Mesenchymal stem cell (in vitro differentiated cells and primary cell): Measurements from ENCODE around the gene PARD3.
A peak's percentile ranks its signal among the peaks of the same experiment; 100 is the strongest.

Source experiments
- DNase-seq: peaks from one replicate; pipeline ENCODE4 v3.0.0-alpha.2; 2013
- H2AFZ ChIP-seq: one replicate; pipeline ENCODE4 v1.6.1; 2013; ENCODE audit warnings: low read depth, mild to moderate bottlenecking, control low read depth, inconsistent platforms, low read length, moderate library complexity
- H2AK5ac ChIP-seq: 2 replicates; pipeline ENCODE4 v1.6.1; 2013; ENCODE audit warnings: low read length, moderate library complexity, mild to moderate bottlenecking, inconsistent platforms; ENCODE audit not compliant: severe bottlenecking
- H2BK120ac ChIP-seq: one replicate; pipeline ENCODE4 v1.6.1; 2013; ENCODE audit warnings: low read depth, mild to moderate bottlenecking, inconsistent platforms, low read length, moderate library complexity
- H2BK12ac ChIP-seq, 2 experiments: one replicate each; pipeline ENCODE4 v1.6.1; 2013; ENCODE audit warnings: inconsistent platforms in 2 of 2, low read length in 2 of 2, mild to moderate bottlenecking in 2 of 2, moderate library complexity in 2 of 2, control low read depth in 1 of 2
- H2BK15ac ChIP-seq: one replicate; pipeline ENCODE4 v1.6.1; 2013; ENCODE audit warnings: mild to moderate bottlenecking, low read depth, inconsistent platforms; ENCODE audit not compliant: poor library complexity, severe bottlenecking
- H2BK5ac ChIP-seq: 2 replicates; pipeline ENCODE4 v1.6.1; 2013; ENCODE audit warnings: low read depth, mild to moderate bottlenecking, low read length, control low read depth, inconsistent platforms; ENCODE audit not compliant: poor library complexity, severe bottlenecking
- H3K14ac ChIP-seq, 2 experiments: one replicate each; pipeline ENCODE4 v1.6.1; 2013; ENCODE audit warnings: inconsistent platforms in 2 of 2, low read length in 2 of 2, control low read depth in 1 of 2, mild to moderate bottlenecking in 1 of 2, moderate library complexity in 1 of 2
- H3K18ac ChIP-seq, 2 experiments: one replicate each; pipeline ENCODE4 v1.6.1; 2013; ENCODE audit warnings: inconsistent platforms in 2 of 2, low read length in 2 of 2, control low read depth in 1 of 2, low read depth in 1 of 2, mild to moderate bottlenecking in 1 of 2
- H3K23ac ChIP-seq, 2 experiments: one replicate each; pipeline ENCODE4 v1.6.1; 2013; ENCODE audit warnings: inconsistent platforms in 2 of 2, low read length in 2 of 2, mild to moderate bottlenecking in 2 of 2, moderate library complexity in 2 of 2, control low read depth in 1 of 2
- H3K27ac ChIP-seq: 2 replicates; pipeline ENCODE4 v1.5.1; 2013; ENCODE audit warnings: mild to moderate bottlenecking, moderate library complexity, low read length, control low read depth, inconsistent platforms; ENCODE audit not compliant: poor library complexity, severe bottlenecking
- H3K27me3 ChIP-seq, 2 experiments: 2 replicates each; pipeline versions ENCODE4 v1.6.1 to v1.7.0; 2013; ENCODE audit warnings: low read length in 2 of 2, mild to moderate bottlenecking in 2 of 2, moderate library complexity in 2 of 2, control low read depth in 1 of 2, inconsistent platforms in 1 of 2; ENCODE audit not compliant: control insufficient read depth in 1 of 2, insufficient read depth in 1 of 2
- H3K36me3 ChIP-seq, 2 experiments: 2 replicates each; pipeline versions ENCODE4 v1.6.1 to v1.7.0; 2013; ENCODE audit warnings: low read length in 2 of 2, control low read depth in 1 of 2, inconsistent platforms in 1 of 2, low read depth in 1 of 2, mild to moderate bottlenecking in 1 of 2; ENCODE audit not compliant: insufficient read depth in 2 of 2, control insufficient read depth in 1 of 2
- H3K4ac ChIP-seq, 2 experiments: one replicate each; pipeline ENCODE4 v1.6.1; 2013; ENCODE audit warnings: inconsistent platforms in 2 of 2, low read length in 2 of 2, mild to moderate bottlenecking in 2 of 2, moderate library complexity in 2 of 2, control low read depth in 1 of 2, low read depth in 1 of 2
- H3K4me1 ChIP-seq: 2 replicates; pipeline ENCODE4 v1.6.1; 2013; ENCODE audit warnings: low read depth, low read length, control low read depth; ENCODE audit not compliant: control insufficient read depth, insufficient read depth
- H3K4me2 ChIP-seq: 2 replicates; pipeline ENCODE4 v1.6.1; 2013; ENCODE audit warnings: low read length, mild to moderate bottlenecking, inconsistent platforms; ENCODE audit not compliant: poor library complexity, severe bottlenecking
- H3K4me3 ChIP-seq, 2 experiments: 2 replicates each; pipeline versions ENCODE4 v1.5.1 to v1.7.0; 2013; ENCODE audit warnings: low read length in 2 of 2, mild to moderate bottlenecking in 2 of 2, control low read depth in 1 of 2, low read depth in 1 of 2; ENCODE audit not compliant: insufficient read depth in 1 of 2
- H3K79me1 ChIP-seq: replicated peaks from 2 replicates; pipeline ENCODE4 v1.6.1; 2013; ENCODE audit warnings: mild to moderate bottlenecking, control low read depth, low read length, inconsistent platforms; ENCODE audit not compliant: poor library complexity, severe bottlenecking
- H3K9ac ChIP-seq: 2 replicates; pipeline ENCODE4 v1.7.0; 2013; ENCODE audit warnings: mild to moderate bottlenecking, low read length, moderate library complexity
- H3K9me3 ChIP-seq: 2 replicates; pipeline ENCODE4 v1.7.0; 2013; ENCODE audit warnings: mild to moderate bottlenecking, low read length; ENCODE audit not compliant: control insufficient read depth
- H4K8ac ChIP-seq: one replicate; pipeline ENCODE4 v1.6.1; 2013; ENCODE audit warnings: inconsistent platforms, mild to moderate bottlenecking, low read length, moderate library complexity
- H4K91ac ChIP-seq: one replicate; pipeline ENCODE4 v1.6.1; 2013; ENCODE audit warnings: mild to moderate bottlenecking, low read length, inconsistent platforms
- WGBS: methylation state at CpG from one replicate; pipeline ENCODE4 v1.1.7; 2013; ENCODE audit warnings: mixed read lengths; 5-methylcytosine and 5-hydroxymethylcytosine counted together

PARD3 gene

DNA sequence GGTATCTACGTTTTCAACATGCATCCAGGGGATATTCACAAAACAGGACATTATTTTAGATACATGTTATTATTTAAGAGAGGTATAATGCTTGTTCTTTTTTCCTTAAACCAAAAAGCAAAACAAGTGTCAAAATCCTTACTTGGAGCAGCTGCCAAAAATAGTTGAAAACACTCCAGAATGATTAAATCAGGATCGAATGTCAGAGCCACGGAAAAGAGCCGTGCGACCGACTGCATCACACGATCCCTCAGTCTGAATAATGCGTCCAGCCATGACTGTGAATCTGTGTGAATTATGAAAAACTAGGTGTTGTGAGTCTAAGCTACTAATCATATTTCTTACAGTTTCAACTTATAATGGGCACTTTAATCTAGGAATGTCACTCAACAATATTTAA is 126.0 kb downstream of the PARD3 start:
- no peak overlapping the region for H2BK12ac ChIP-seq
- no peak overlapping the region for H2BK15ac ChIP-seq
- H3K18ac ChIP-seq, result no peak overlapping the region
- H3K27me3 ChIP-seq, result no peaks in the 10 kb centered on the region
- H4K8ac ChIP-seq, result no peak overlapping the region
- peaks cover 8% of the 10 kb centered on the region for H3K4me1 ChIP-seq
- H3K27ac ChIP-seq, result no peak overlapping the region
- no peak overlapping the region for H3K23ac ChIP-seq
- no peak overlapping the region for H3K14ac ChIP-seq
- no peak for DNase-seq
- H3K79me1 ChIP-seq, result peaks cover 1% of the 10 kb centered on the region
- peak overlapping the region; percentile 85 for H2AK5ac ChIP-seq
- H3K4me3 ChIP-seq, result no peak overlapping the region
- H3K9me3 ChIP-seq, result no peaks in the 10 kb centered on the region
- WGBS, result 96% methylated on average over 6 of the region's 8 CpGs
- H3K9ac ChIP-seq, result peak overlapping the region; percentile 41
- no peak overlapping the region for H3K4ac ChIP-seq
- no peak overlapping the region for H4K91ac ChIP-seq
- no peak overlapping the region for H3K4me2 ChIP-seq
- H2AFZ ChIP-seq, result no peak overlapping the region
- H3K36me3 ChIP-seq, result peaks cover 0 to 6% of the 10 kb centered on the region in 2 experiments
- no peak overlapping the region for H2BK120ac ChIP-seq
- no peak overlapping the region for H2BK5ac ChIP-seq

DNA sequence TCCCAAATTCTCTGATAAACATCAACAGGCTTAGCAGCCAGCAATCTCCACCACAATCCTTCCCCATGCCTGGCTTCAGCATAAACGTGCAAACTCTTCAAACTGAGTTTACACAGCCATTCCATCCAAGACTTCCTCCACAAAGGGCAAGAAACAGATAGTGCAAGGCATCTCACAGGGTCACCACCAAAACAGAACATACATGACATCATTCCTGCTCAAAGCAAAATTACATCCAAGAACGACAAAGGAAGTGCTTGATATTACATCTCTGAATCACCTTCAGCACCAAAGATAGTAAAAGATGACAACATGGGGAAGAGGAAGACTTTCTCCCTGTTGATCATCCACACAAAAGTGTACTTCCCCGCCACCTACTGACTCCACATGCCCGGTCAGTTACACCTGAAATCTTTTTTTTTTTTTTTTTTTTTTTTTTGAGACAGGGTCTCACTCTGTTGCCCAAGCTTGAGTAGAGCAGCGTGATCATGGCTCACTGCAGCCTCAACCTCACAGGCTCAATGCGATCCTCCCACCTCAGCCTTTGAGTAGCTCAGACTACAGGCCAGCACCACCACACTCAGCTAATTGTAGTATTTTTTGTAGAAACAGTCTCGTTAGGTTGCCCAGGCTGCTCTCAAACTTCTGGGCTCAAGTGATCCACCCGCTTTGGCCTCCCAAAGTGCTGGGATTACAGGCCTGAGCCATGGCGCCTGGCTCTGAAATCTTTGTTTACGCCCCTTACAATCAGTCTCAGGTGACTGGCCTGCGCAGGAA is 127.5 kb downstream of the PARD3 start:
- H3K27ac ChIP-seq, result no peak overlapping the region
- H2BK15ac ChIP-seq, result no peak overlapping the region
- H3K18ac ChIP-seq, result peak overlapping the region; percentile 6 to 28
- H3K9ac ChIP-seq, result no peak overlapping the region
- peaks cover 4% of the 10 kb centered on the region for H3K79me1 ChIP-seq
- H2BK5ac ChIP-seq, result no peak overlapping the region
- H4K8ac ChIP-seq, result no peak overlapping the region
- WGBS, result 78% methylated on average over 8 of the region's 11 CpGs
- H2BK120ac ChIP-seq, result no peak overlapping the region
- H2AFZ ChIP-seq, result no peak overlapping the region
- H2AK5ac ChIP-seq, result peak overlapping the region; percentile 15
- peak; percentile 49 for DNase-seq
- no peak overlapping the region for H2BK12ac ChIP-seq
- H3K27me3 ChIP-seq, result no peaks in the 10 kb centered on the region
- no peak overlapping the region for H3K14ac ChIP-seq
- no peak overlapping the region for H3K4me3 ChIP-seq
- peaks cover 0 to 6% of the 10 kb centered on the region in 2 experiments for H3K36me3 ChIP-seq
- H4K91ac ChIP-seq, result no peak overlapping the region
- H3K4me1 ChIP-seq, result peaks cover 12% of the 10 kb centered on the region
- no peaks in the 10 kb centered on the region for H3K9me3 ChIP-seq
- no peak overlapping the region for H3K4me2 ChIP-seq
- no peak overlapping the region for H3K23ac ChIP-seq
- no peak overlapping the region for H3K4ac ChIP-seq

DNA sequence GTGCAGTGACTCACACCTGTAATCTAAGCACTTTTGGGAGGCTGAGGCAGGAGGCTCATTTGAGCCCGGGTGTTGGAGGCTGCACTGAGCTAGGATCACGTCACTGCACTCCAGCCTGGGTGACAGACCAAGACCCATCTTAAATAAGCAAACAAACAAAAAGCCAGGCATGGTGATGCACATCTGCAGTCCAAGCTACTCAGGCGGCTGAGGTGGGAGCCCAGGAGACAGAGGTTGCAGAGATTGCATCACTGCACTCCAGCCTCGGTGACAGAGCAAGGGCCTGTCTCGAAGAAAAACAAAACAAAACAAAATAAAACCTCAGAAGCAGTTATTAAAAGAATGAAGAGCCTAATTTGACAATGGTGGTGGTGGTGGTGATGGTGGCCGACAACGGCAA is 132.5 kb downstream of the PARD3 start:
- DNase-seq, result no peak
- Histone ChIP-seq H3K23ac (no peak overlapping the region), H3K79me1 (peaks cover 18% of the 10 kb centered on the region), H3K4ac (no peak overlapping the region), H2BK12ac (no peak overlapping the region), H2BK120ac (no peak overlapping the region), H3K27me3 (no peaks in the 10 kb centered on the region), H3K4me2 (no peak overlapping the region), H3K9ac (no peak overlapping the region), H2AFZ (no peak overlapping the region), H3K27ac (no peak overlapping the region), H3K14ac (no peak overlapping the region), H2BK15ac (no peak overlapping the region), H4K91ac (no peak overlapping the region), H3K18ac (no peak overlapping the region), H3K4me1 (peaks cover 8% of the 10 kb centered on the region), H4K8ac (peak overlapping the region; percentile 51), H2BK5ac (no peak overlapping the region), H2AK5ac (no peak overlapping the region), H3K9me3 (no peaks in the 10 kb centered on the region), H3K4me3 (no peak overlapping the region), H3K36me3 (peaks cover 0 to 6% of the 10 kb centered on the region in 2 experiments)
- WGBS, result 94% methylated on average over 3 of the region's 7 CpGs

DNA sequence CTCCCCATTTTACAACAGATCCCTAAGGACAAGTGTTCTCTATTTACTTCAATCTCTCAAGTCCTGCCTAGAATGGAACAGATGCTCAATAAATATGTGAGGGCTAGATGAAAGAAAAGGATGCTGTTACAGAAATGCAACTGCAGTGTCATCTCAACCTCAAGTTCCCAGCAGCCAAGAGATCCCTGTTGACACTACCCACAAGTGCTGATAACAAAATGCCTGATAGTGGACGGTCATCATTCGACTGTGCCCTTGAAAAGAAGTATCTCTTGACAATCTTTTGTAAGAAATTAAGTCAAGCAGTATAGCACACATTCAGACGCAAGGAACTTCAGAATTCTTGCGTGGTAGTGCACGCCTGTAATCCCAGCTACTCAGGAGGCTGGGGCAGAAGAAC is 133.2 kb downstream of the PARD3 start:
- Histone ChIP-seq H3K36me3 (peaks cover 0 to 6% of the 10 kb centered on the region in 2 experiments), H2BK12ac (no peak overlapping the region), H3K27ac (no peak overlapping the region), H4K91ac (no peak overlapping the region), H3K27me3 (no peaks in the 10 kb centered on the region), H3K4me2 (no peak overlapping the region), H3K4ac (no peak overlapping the region), H2BK5ac (no peak overlapping the region), H2BK120ac (no peak overlapping the region), H2AK5ac (no peak overlapping the region), H3K4me1 (peaks cover 10% of the 10 kb centered on the region), H3K14ac (no peak overlapping the region), H3K9ac (no peak overlapping the region), H2AFZ (no peak overlapping the region), H4K8ac (no peak overlapping the region), H3K18ac (no peak overlapping the region), H3K9me3 (no peaks in the 10 kb centered on the region), H3K79me1 (peaks cover 21% of the 10 kb centered on the region), H2BK15ac (no peak overlapping the region), H3K4me3 (no peak overlapping the region), H3K23ac (no peak overlapping the region)
- no peak for DNase-seq
- 78% methylated on average over 5 of the region's 5 CpGs for WGBS
